Endothelial cell of umbilical vein (primary cell): ENCODE results near the gene SRBD1. TPM values are rescaled to one million over a fixed set of nuclear protein-coding genes. Genes with fewer than 3 reads are reported as not detected.

Experiments
- BruUV-seq: library from RNA; stranded (reverse); fragments of 400-500 nt; replicated peaks from 2 replicates; lab custom pipeline; 2021; lab: Mats Ljungman, UMichigan
- CTCF ChIA-PET: fragments of 300-600, 350-600 bp; sonication (Branson Sonifier 250); formaldehyde crosslinking; loops from one replicate; lab custom pipeline; 2021; ENCODE audit warnings: antibody characterized with exemption, inconsistent platforms; lab: Charles Lee
- POLR2A ChIA-PET: fragments of 300-600, 350-600 bp; sonication (Branson Sonifier 250); formaldehyde crosslinking; loops from one replicate; lab custom pipeline; 2021; ENCODE audit warnings: antibody characterized with exemption, inconsistent platforms; lab: Charles Lee
- DNase-seq: peaks from one replicate; pipeline ENCODE4 v3.0.0-alpha.2; 2011; ENCODE audit warnings: low read depth, low spot score
- FAIRE-seq: peaks from 2 replicates; lab custom pipeline; 2011; peaks lifted over from hg19 to GRCh38; lab: Jason Lieb, UNC
- H2AFZ ChIP-seq: 2 replicates; pipeline ENCODE4 v1.6.0; 2012; ENCODE audit warnings: low read depth, low read length, control low read depth, inconsistent platforms
- H3K27ac ChIP-seq: 2 replicates; pipeline ENCODE4 v1.5.1; 2011; ENCODE audit warnings: low read depth, mild to moderate bottlenecking, control low read depth, low read length, moderate library complexity; ENCODE audit not compliant: insufficient read depth
- H3K27me3 ChIP-seq, 2 experiments: 2 replicates each; pipeline versions ENCODE4 v1.6.0 to v1.6.1; 2011; ENCODE audit warnings: low read length in 2 of 2, mixed read lengths in 1 of 2; ENCODE audit not compliant: control insufficient read depth in 2 of 2, insufficient read depth in 2 of 2
- H3K36me3 ChIP-seq, 2 experiments: 2 replicates in 1 of 2; 3 replicates in 1 of 2; pipeline ENCODE4 v1.5.1; 2011; ENCODE audit warnings: low read length in 2 of 2, mild to moderate bottlenecking in 1 of 2, moderate library complexity in 1 of 2; ENCODE audit not compliant: control insufficient read depth in 2 of 2, insufficient read depth in 2 of 2; ENCODE audit errors: extremely low read depth in 1 of 2
- H3K4me1 ChIP-seq: 3 replicates; pipeline ENCODE4 v1.5.1; 2011; ENCODE audit warnings: mild to moderate bottlenecking, low read length; ENCODE audit not compliant: control insufficient read depth, insufficient read depth; ENCODE audit errors: extremely low read depth
- H3K4me2 ChIP-seq: 2 replicates; pipeline ENCODE4 v1.6.1; 2011; ENCODE audit warnings: low read length, control low read depth, mixed read lengths; ENCODE audit not compliant: insufficient read depth
- H3K4me3 ChIP-seq, 3 experiments: fragments of 200-600 bp in 1 of 3; sonication (generic), shearing (Covaris generic) in 1 of 3; replicated peaks in 1 of 3; 2 replicates each; pipeline ENCODE4 v1.5.1; 2011 to 2016; ENCODE audit warnings: control low read depth in 3 of 3, low read length in 3 of 3, mild to moderate bottlenecking in 2 of 3, inconsistent platforms in 1 of 3, low read depth in 1 of 3, moderate library complexity in 1 of 3; ENCODE audit not compliant: insufficient read depth in 1 of 3
- H3K79me2 ChIP-seq: 2 replicates; pipeline ENCODE4 v1.6.0; 2012; ENCODE audit warnings: low read length, inconsistent platforms; ENCODE audit not compliant: control insufficient read depth, insufficient read depth
- H3K9ac ChIP-seq: replicated peaks from 2 replicates; pipeline ENCODE3; 2011; ENCODE audit warnings: low read length, control low read depth; ENCODE audit not compliant: insufficient read depth; ENCODE audit errors: extremely low read depth
- H3K9me1 ChIP-seq: replicated peaks from 3 replicates; pipeline ENCODE4 v1.6.0; 2011; ENCODE audit warnings: mild to moderate bottlenecking, low read length; ENCODE audit not compliant: control insufficient read depth, insufficient read depth; ENCODE audit errors: extremely low read depth
- H3K9me3 ChIP-seq: replicated peaks from 2 replicates; pipeline ENCODE4 v1.5.1; 2012; ENCODE audit warnings: low read length, inconsistent platforms; ENCODE audit not compliant: control insufficient read depth, insufficient read depth
- H4K20me1 ChIP-seq: replicated peaks from 2 replicates; pipeline ENCODE3; 2011; ENCODE audit warnings: mild to moderate bottlenecking, low read length; ENCODE audit not compliant: control insufficient read depth, insufficient read depth; ENCODE audit errors: extremely low read depth
- EZH2 ChIP-seq: IDR thresholded peaks from 2 replicates; pipeline ENCODE4 v1.6.1; 2012; ENCODE audit warnings: borderline replicate concordance, low read depth, mild to moderate bottlenecking, moderate library complexity, low read length, inconsistent platforms; ENCODE audit not compliant: severe bottlenecking
- FOS ChIP-seq: IDR thresholded peaks from 2 replicates; pipeline ENCODE4 v1.6.1; 2011; ENCODE audit warnings: mild to moderate bottlenecking, low read length, moderate library complexity, borderline replicate concordance; ENCODE audit not compliant: insufficient read depth
- GATA2 ChIP-seq: IDR thresholded peaks from 2 replicates; pipeline ENCODE4 v1.7.0; 2011; ENCODE audit warnings: low read depth, mild to moderate bottlenecking, moderate library complexity, mixed read lengths, low read length; ENCODE audit not compliant: insufficient read length, insufficient read depth
- JUN ChIP-seq: IDR thresholded peaks from 2 replicates; pipeline ENCODE4 v1.6.1; 2011; ENCODE audit warnings: borderline replicate concordance, low read depth; ENCODE audit not compliant: insufficient read length, insufficient read depth
- MYC ChIP-seq: IDR thresholded peaks from one replicate; pipeline ENCODE4 v1.6.1; 2011; ENCODE audit warnings: mild to moderate bottlenecking, low read depth, low read length
- POLR2A ChIP-seq: IDR thresholded peaks from 2 replicates; pipeline ENCODE4 v1.6.1; 2012; ENCODE audit warnings: low read depth, mild to moderate bottlenecking, control low read depth, low read length
- POLR2AphosphoS5 ChIP-seq: IDR thresholded peaks from 2 replicates; pipeline ENCODE4 v1.6.1; 2012; ENCODE audit warnings: low read depth, mild to moderate bottlenecking, control low read depth, low read length, moderate library complexity; ENCODE audit not compliant: insufficient read depth
- dilution Hi-C: fragments of 300-500 bp; cut with MboI; formaldehyde crosslinking; loops from one replicate; pipeline ENCODE4 v1.15.0; 2019; ENCODE audit warnings: low sequenced_read_pairs; ENCODE audit not compliant: extremely low pct_ligation_motif_present
- intact Hi-C: fragments of 100-400 bp; cut with micrococcal nuclease; formaldehyde crosslinking; loops from one replicate; pipeline ENCODE4 v1.10.0; 2022
- polyA plus RNA-seq, 4 experiments: library from polyadenylated mRNA; depleted of rRNA in 3 of 4; stranded (reverse) in 3 of 4; unstranded in 1 of 4; fragments of >200 nt; gene quantifications; 2 replicates each; pipeline versions ENCODE4 v1.2.1 to v1.2.3, GENCODE V29; 2011 to 2012; ENCODE audit warnings: missing spikeins in 1 of 4
- total RNA-seq: library from RNA; stranded (reverse); gene quantifications from 2 replicates; pipeline ENCODE4 v1.2.3, GENCODE V29; 2021
- TF ChIP-seq, protein P1 (sequence below), 2 donors: IDR thresholded peaks; 1 replicate in 1 of 2; 2 replicates in 1 of 2; pipeline ENCODE4 v1.5.1; 2011; ENCODE audit warnings: low read length in 2 of 2, mild to moderate bottlenecking in 2 of 2, moderate library complexity in 2 of 2, control low read depth in 1 of 2, inconsistent platforms in 1 of 2, low read depth in 1 of 2; ENCODE audit not compliant: insufficient read depth in 1 of 2; ENCODE audit errors: extremely low read depth in 1 of 2
- TF ChIP-seq, protein P2 (sequence below): IDR thresholded peaks from 2 replicates; pipeline ENCODE4 v1.6.1; 2011; ENCODE audit not compliant: insufficient read depth, insufficient read length

SRBD1 gene
- total and polyA plus RNA-seq, 2 donors (not counting 3 experiments of a cell fraction or from before 2014, with no cell fraction given): 3.7 to 12.5 TPM

DNA sequence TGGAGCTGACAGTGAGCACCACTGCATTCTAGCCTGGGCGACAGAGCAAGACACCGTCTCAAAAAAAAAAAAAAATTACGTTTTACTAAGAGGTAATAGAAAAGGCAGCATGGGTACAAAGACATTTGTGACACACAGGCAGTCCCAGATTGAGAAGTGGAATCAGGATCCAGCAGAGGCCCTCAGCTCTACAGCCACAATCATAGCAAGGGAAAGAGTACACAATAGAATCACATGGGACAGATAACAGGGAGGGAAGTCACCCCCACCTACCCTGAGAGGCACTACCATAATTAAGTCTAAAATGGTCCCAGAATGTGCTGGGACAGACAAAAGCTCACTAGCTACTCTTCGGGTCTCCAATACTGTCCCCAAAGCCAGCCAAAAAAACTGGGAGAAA, 12.5 kb downstream of the SRBD1 start:
- no peaks in the 10 kb centered on the region for H3K9me1 ChIP-seq
- H3K36me3 ChIP-seq: peaks cover 3 to 14% of the 10 kb centered on the region in 2 experiments
- no peak overlapping the region for H3K27ac ChIP-seq
- no peaks in the 10 kb centered on the region for H4K20me1 ChIP-seq
- H3K9ac ChIP-seq: no peak overlapping the region
- H2AFZ ChIP-seq: no peak overlapping the region
- H3K4me2 ChIP-seq: no peak overlapping the region
- FAIRE-seq (no peak), DNase-seq (no peak)
- H3K79me2 ChIP-seq: no peaks in the 10 kb centered on the region
- CTCF ChIA-PET: interaction anchor here (3.3 kb wide), 1 partner anchor 14 kb away, joined by 22 read pairs; no protein-coding TSS in a partner anchor
- intact Hi-C loops: no loop called here
- no peaks in the 10 kb centered on the region for H3K9me3 ChIP-seq
- dilution Hi-C loops: no loop called here
- no peaks in the 10 kb centered on the region for H3K4me1 ChIP-seq
- TF ChIP-seq FOS: no peak
- TF ChIP-seq MYC: no peak
- POLR2A ChIA-PET: no interaction called here
- no peaks in the 10 kb centered on the region for H3K27me3 ChIP-seq
- BruUV-seq: no TSS peak
- no peak overlapping the region for H3K4me3 ChIP-seq

- dilution Hi-C loops (no loop called here), intact Hi-C loops (no loop called here)
- Histone ChIP-seq H3K9me1 (no peaks in the 10 kb centered on the region), H3K4me3 (no peak overlapping the region), H3K27ac (no peak overlapping the region), H3K4me1 (no peaks in the 10 kb centered on the region), H4K20me1 (no peaks in the 10 kb centered on the region), H3K4me2 (no peak overlapping the region), H3K9me3 (no peaks in the 10 kb centered on the region), H2AFZ (no peak overlapping the region), H3K9ac (no peak overlapping the region), H3K79me2 (no peaks in the 10 kb centered on the region), H3K36me3 (peaks cover 2 to 13% of the 10 kb centered on the region in 2 experiments), H3K27me3 (no peaks in the 10 kb centered on the region)
- POLR2A ChIA-PET: no interaction called here
- FAIRE-seq: no peak
- TF ChIP-seq POLR2A (no peak), JUN (no peak), EZH2 (no peak), FOS (no peak), POLR2AphosphoS5 (no peak), GATA2 (no peak), MYC (no peak)
- TF ChIP-seq, protein P1, sequence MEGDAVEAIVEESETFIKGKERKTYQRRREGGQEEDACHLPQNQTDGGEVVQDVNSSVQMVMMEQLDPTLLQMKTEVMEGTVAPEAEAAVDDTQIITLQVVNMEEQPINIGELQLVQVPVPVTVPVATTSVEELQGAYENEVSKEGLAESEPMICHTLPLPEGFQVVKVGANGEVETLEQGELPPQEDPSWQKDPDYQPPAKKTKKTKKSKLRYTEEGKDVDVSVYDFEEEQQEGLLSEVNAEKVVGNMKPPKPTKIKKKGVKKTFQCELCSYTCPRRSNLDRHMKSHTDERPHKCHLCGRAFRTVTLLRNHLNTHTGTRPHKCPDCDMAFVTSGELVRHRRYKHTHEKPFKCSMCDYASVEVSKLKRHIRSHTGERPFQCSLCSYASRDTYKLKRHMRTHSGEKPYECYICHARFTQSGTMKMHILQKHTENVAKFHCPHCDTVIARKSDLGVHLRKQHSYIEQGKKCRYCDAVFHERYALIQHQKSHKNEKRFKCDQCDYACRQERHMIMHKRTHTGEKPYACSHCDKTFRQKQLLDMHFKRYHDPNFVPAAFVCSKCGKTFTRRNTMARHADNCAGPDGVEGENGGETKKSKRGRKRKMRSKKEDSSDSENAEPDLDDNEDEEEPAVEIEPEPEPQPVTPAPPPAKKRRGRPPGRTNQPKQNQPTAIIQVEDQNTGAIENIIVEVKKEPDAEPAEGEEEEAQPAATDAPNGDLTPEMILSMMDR (IDR thresholded peaks at IDR 0.05; ENCODE audit: extremely low read depth in 1 of 2, insufficient read depth in 1 of 2, low read depth in 1 of 2, low read length in 2 of 2): no peak
- TF ChIP-seq, protein P2, sequence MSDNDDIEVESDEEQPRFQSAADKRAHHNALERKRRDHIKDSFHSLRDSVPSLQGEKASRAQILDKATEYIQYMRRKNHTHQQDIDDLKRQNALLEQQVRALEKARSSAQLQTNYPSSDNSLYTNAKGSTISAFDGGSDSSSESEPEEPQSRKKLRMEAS: no peak
- CTCF ChIA-PET: interaction anchor here (0.9 to 3.3 kb wide), 3 partner anchors 12 to 132 kb away, joined by 3 to 22 read pairs (median 3); no protein-coding TSS in a partner anchor
- no peak for DNase-seq
- BruUV-seq: no TSS peak
Observed at GRCh38 chr2:45596761-45597160, 14.3 kb downstream of the SRBD1 start.
